H1 (cell line): ENCODE data around the gene CREBBP. TPM values are rescaled to one million over a fixed set of nuclear protein-coding genes. Genes with fewer than 3 reads are reported as not detected.

ENCODE experiments used
- CTCF ChIA-PET: fragments of 300-600 bp; sonication (Branson Sonifier 250); formaldehyde crosslinking; loops from one replicate; lab custom pipeline; 2021; ENCODE audit not compliant: partially characterized antibody; lab: Charles Lee
- POLR2A ChIA-PET: fragments of 300-600 bp; sonication (Branson Sonifier 250); formaldehyde crosslinking; loops from one replicate; lab custom pipeline; 2021; ENCODE audit warnings: inconsistent platforms; ENCODE audit not compliant: partially characterized antibody; lab: Charles Lee
- DNase-seq, 2 experiments: peaks; one replicate each; pipeline versions ENCODE4 v3.0.0 to v3.0.0-alpha.2; 2010 to 2022; ENCODE audit warnings: low spot score in 2 of 2, low read depth in 1 of 2, mixed read lengths in 1 of 2
- FAIRE-seq: peaks from 2 replicates; lab custom pipeline; 2011; peaks lifted over from hg19 to GRCh38; lab: Jason Lieb, UNC
- H2AFZ ChIP-seq: 2 replicates; pipeline ENCODE4 v1.8.1; 2012; ENCODE audit warnings: low read length, inconsistent platforms
- H2AK5ac ChIP-seq: 2 replicates; pipeline ENCODE4 v1.6.1; 2013; ENCODE audit warnings: low read depth, low read length
- H2BK120ac ChIP-seq: replicated peaks from 2 replicates; pipeline ENCODE3; 2013; ENCODE audit warnings: low read depth, low read length, inconsistent platforms
- H2BK12ac ChIP-seq: 2 replicates; pipeline ENCODE4 v1.6.1; 2013; ENCODE audit warnings: low read depth, low read length
- H2BK15ac ChIP-seq: 2 replicates; pipeline ENCODE4 v1.6.1; 2013; ENCODE audit warnings: low read length
- H2BK20ac ChIP-seq: 2 replicates; pipeline ENCODE4 v1.6.1; 2013; ENCODE audit warnings: low read length
- H2BK5ac ChIP-seq: 2 replicates; pipeline ENCODE4 v1.6.1; 2013; ENCODE audit warnings: low read depth, low read length
- H3K14ac ChIP-seq: 2 replicates; pipeline ENCODE4 v1.6.1; 2013; ENCODE audit warnings: inconsistent platforms; ENCODE audit not compliant: insufficient read length
- H3K18ac ChIP-seq: 2 replicates; pipeline ENCODE4 v1.6.1; 2013; ENCODE audit warnings: low read length; ENCODE audit errors: extremely low read depth
- H3K23ac ChIP-seq: 2 replicates; pipeline ENCODE4 v1.6.1; 2013; ENCODE audit warnings: inconsistent platforms; ENCODE audit not compliant: insufficient read length
- H3K23me2 ChIP-seq: 2 replicates; pipeline ENCODE4 v1.6.1; 2013; ENCODE audit warnings: low read depth, low read length
- H3K27ac ChIP-seq: 2 replicates; pipeline ENCODE4 v1.6.1; 2011; ENCODE audit warnings: low read depth, low read length, inconsistent platforms
- H3K27me3 ChIP-seq, 4 experiments: replicated peaks in 1 of 4; 1 replicate in 1 of 4; 2 replicates in 3 of 4; pipeline versions ENCODE4 v1.6.1 to v1.8.1; 2011 to 2013; ENCODE audit warnings: low read length in 3 of 4, mild to moderate bottlenecking in 3 of 4, inconsistent platforms in 2 of 4, mixed read lengths in 2 of 4, moderate library complexity in 1 of 4; ENCODE audit not compliant: control insufficient read depth in 3 of 4, insufficient read depth in 3 of 4; ENCODE audit errors: extremely low read depth in 1 of 4
- H3K36me3 ChIP-seq, 4 experiments: 2 replicates each; pipeline versions ENCODE4 v1.6.1 to v1.8.1; 2011 to 2013; ENCODE audit warnings: mild to moderate bottlenecking in 4 of 4, low read length in 3 of 4, moderate library complexity in 2 of 4, control low read depth in 1 of 4, inconsistent platforms in 1 of 4; ENCODE audit not compliant: insufficient read depth in 4 of 4, control insufficient read depth in 2 of 4
- H3K4ac ChIP-seq: replicated peaks from 2 replicates; pipeline ENCODE3; 2013; ENCODE audit warnings: low read length, low read depth, mixed read lengths, inconsistent platforms; ENCODE audit not compliant: insufficient read length
- H3K4me1 ChIP-seq, 4 experiments: replicated peaks in 1 of 4; 1 replicate in 1 of 4; 2 replicates in 3 of 4; pipeline versions ENCODE4 v1.6.1 to v1.8.1; 2011 to 2013; ENCODE audit warnings: low read length in 3 of 4, inconsistent platforms in 2 of 4, mixed read lengths in 1 of 4; ENCODE audit not compliant: insufficient read depth in 4 of 4, control insufficient read depth in 3 of 4
- H3K4me2 ChIP-seq, 2 experiments: 2 replicates each; pipeline versions ENCODE4 v1.6.1 to v1.8.1; 2011 to 2013; ENCODE audit warnings: low read depth in 2 of 2, low read length in 2 of 2, control low read depth in 1 of 2, inconsistent platforms in 1 of 2, mild to moderate bottlenecking in 1 of 2; ENCODE audit not compliant: insufficient read depth in 1 of 2
- H3K4me3 ChIP-seq, 4 experiments: fragments of 200-600, 300-600 bp in 1 of 4; sonication (generic), shearing (Covaris generic), sonication (Bioruptor Twin) in 1 of 4; 2 replicates each; pipeline versions ENCODE4 v1.5.1 to v1.8.1; 2011 to 2016; ENCODE audit warnings: low read length in 4 of 4, low read depth in 3 of 4, control low read depth in 2 of 4, inconsistent platforms in 2 of 4, mild to moderate bottlenecking in 2 of 4, mixed read lengths in 1 of 4, moderate library complexity in 1 of 4; ENCODE audit not compliant: insufficient read depth in 2 of 4; ENCODE audit errors: extremely low read depth in 1 of 4
- H3K56ac ChIP-seq: replicated peaks from 2 replicates; pipeline ENCODE3; 2013; ENCODE audit warnings: low read depth, mild to moderate bottlenecking, mixed read lengths, low read length, inconsistent platforms; ENCODE audit not compliant: insufficient read length
- H3K79me1 ChIP-seq: 2 replicates; pipeline ENCODE4 v1.6.1; 2013; ENCODE audit warnings: low read depth, low read length, control low read depth
- H3K79me2 ChIP-seq, 2 experiments: 2 replicates each; pipeline versions ENCODE4 v1.6.1 to v1.8.1; 2012 to 2013; ENCODE audit warnings: low read length in 2 of 2, mild to moderate bottlenecking in 2 of 2, inconsistent platforms in 1 of 2; ENCODE audit not compliant: insufficient read depth in 2 of 2, control insufficient read depth in 1 of 2
- H3K9ac ChIP-seq, 4 experiments: replicated peaks in 1 of 4; 1 replicate in 1 of 4; 2 replicates in 3 of 4; pipeline versions ENCODE4 v1.6.1 to v1.8.1; 2011 to 2013; ENCODE audit warnings: low read depth in 3 of 4, low read length in 3 of 4, control low read depth in 2 of 4, mild to moderate bottlenecking in 2 of 4, moderate library complexity in 2 of 4, inconsistent platforms in 1 of 4; ENCODE audit errors: extremely low read depth in 1 of 4
- H3K9me3 ChIP-seq, 2 experiments: 2 replicates each; pipeline versions ENCODE4 v1.6.1 to v1.8.1; 2012 to 2013; ENCODE audit warnings: mild to moderate bottlenecking in 2 of 2, moderate library complexity in 2 of 2, control low read depth in 1 of 2, inconsistent platforms in 1 of 2, low read depth in 1 of 2, low read length in 1 of 2, mixed read lengths in 1 of 2; ENCODE audit not compliant: insufficient read depth in 2 of 2
- H4K20me1 ChIP-seq, 2 experiments: replicated peaks in 1 of 2; 2 replicates each; pipeline versions ENCODE3 to v1.8.1; 2011 to 2013; ENCODE audit warnings: inconsistent platforms in 2 of 2, low read length in 2 of 2, mild to moderate bottlenecking in 1 of 2; ENCODE audit not compliant: insufficient read depth in 2 of 2, control insufficient read depth in 1 of 2
- H4K5ac ChIP-seq: 2 replicates; pipeline ENCODE4 v1.6.1; 2013; ENCODE audit warnings: low read length, low read depth, mixed read lengths, inconsistent platforms; ENCODE audit not compliant: insufficient read length
- H4K8ac ChIP-seq: 2 replicates; pipeline ENCODE4 v1.8.0; 2013; ENCODE audit warnings: mild to moderate bottlenecking, moderate library complexity, low read length, inconsistent platforms; ENCODE audit not compliant: insufficient read depth; ENCODE audit errors: extremely low read depth
- H4K91ac ChIP-seq: replicated peaks from 2 replicates; pipeline ENCODE3; 2013; ENCODE audit warnings: low read length, mixed read lengths, inconsistent platforms; ENCODE audit not compliant: insufficient read length
- POU5F1 ChIP-seq: IDR thresholded peaks from 2 replicates; pipeline ENCODE4 v1.6.1; 2011; ENCODE audit warnings: low read depth, mild to moderate bottlenecking, low read length, moderate library complexity
- SP2 ChIP-seq: IDR thresholded peaks from 2 replicates; pipeline ENCODE4 v1.6.1; 2012; ENCODE audit warnings: mild to moderate bottlenecking, low read length, inconsistent platforms
- ZNF274 ChIP-seq: IDR thresholded peaks from 2 replicates; pipeline ENCODE4 v1.7.0; 2012; ENCODE audit warnings: low read length, borderline replicate concordance; ENCODE audit errors: extremely low read depth
- WGBS, 2 experiments: shearing (Covaris generic) in 1 of 2; methylation state at CpG; one replicate each; pipeline versions ENCODE4 v1.1.6 to v1.1.7; 2013 to 2015; ENCODE audit warnings: low lambda C conversion rate in 2 of 2, mixed read lengths in 2 of 2, inconsistent platforms in 1 of 2, low coverage in 1 of 2, missing lambda C conversion rate in 1 of 2; ENCODE audit not compliant: insufficient replicate concordance in 2 of 2, insufficient coverage in 1 of 2, insufficient read length in 1 of 2; ENCODE audit errors: extremely low coverage in 1 of 2, missing lambda C conversion rate in 1 of 2; 5-methylcytosine and 5-hydroxymethylcytosine counted together
- polyA plus RNA-seq, 7 experiments: library from polyadenylated mRNA; depleted of rRNA in 3 of 7; stranded (reverse) in 5 of 7; unstranded in 2 of 7; fragments of >200 nt in 5 of 7; fragments of 200-250 nt in 2 of 7; gene quantifications; 1 replicate in 5 of 7; 2 replicates in 1 of 7; 4 replicates in 1 of 7; pipeline versions ENCODE4 v1.2.1 to v1.2.3, GENCODE V29; 2011 to 2013; ENCODE audit warnings: missing spikeins in 2 of 7, mixed read lengths in 2 of 7
- total RNA-seq: library from RNA; stranded (reverse); fragmentation: NEBNext Ultra II Directional; extraction: Animal tissue kit (Norgen Biotek cat#: 25700); gene quantifications from 2 replicates; pipeline ENCODE4 v1.2.1, GENCODE V29; 2021
- TF ChIP-seq, protein P1 (sequence below): IDR thresholded peaks from 2 replicates; pipeline ENCODE4 v1.6.1; 2012; ENCODE audit warnings: inconsistent platforms

Gene CREBBP
- total and polyA plus RNA-seq, 2 of the 8 experiments (the other 6 are each of a cell fraction or from before 2014, with no cell fraction given), result 10.0 to 60.1 TPM

DNA sequence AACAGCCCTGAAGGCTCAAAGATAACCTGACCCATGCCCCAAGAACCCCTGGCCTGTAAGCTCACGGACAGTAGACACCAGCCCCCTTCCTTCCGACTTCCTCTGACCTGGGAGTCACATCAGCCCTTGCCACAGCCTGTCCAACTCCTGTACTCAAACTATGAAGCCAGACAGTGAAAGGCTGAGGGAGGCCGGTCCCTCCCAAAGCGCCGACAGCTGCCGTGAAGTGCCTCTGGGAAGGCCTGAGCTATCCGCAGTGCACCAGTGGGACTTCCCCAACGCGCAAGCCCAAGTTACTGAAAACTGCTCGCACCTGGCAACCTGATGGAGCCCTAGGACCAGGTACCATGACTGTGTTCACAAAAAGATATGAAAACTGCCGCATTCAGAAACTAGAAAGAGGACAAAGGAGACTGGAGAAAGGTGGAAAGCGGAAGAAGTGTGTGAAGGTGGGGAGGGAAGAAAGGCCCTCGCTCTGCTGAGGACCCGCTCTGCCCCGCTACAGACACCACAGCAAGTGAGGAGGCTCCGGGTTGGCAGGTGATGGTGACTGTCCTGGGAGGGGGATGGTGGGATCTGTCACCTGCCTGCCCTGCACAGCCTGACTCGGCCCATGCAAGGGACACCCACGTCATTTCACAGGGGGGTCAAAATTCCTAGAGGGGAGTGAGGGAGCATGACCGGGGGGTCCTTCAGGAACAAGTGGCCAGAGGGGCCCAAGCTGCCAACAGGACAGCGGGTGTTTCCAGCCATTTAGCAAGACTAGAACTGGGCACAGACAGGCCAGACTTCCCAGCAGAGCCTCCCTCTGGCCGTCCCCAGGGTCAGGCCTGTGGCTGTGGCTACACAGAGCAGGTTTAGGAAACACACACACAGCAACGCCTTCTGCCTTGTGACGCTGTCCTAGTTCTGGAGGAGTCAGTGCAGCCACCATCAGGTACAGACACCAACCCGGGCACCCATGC lies 150.1 kb downstream of the CREBBP start:
- Histone ChIP-seq H3K27ac (no peak overlapping the region), H3K4me1 (no peaks in the 10 kb centered on the region), H3K9ac (no peak overlapping the region), H3K4ac (no peak overlapping the region), H4K8ac (no peak overlapping the region), H3K79me2 (no peaks in the 10 kb centered on the region), H3K4me3 (no peak overlapping the region), H2AFZ (no peak overlapping the region), H3K18ac (no peak overlapping the region), H3K23ac (no peak overlapping the region), H4K5ac (no peak overlapping the region), H3K36me3 (peaks cover 10 to 59% (median 46%) of the 10 kb centered on the region in 4 experiments; a peak in 6 of 8 replicates), H3K56ac (no peak overlapping the region), H3K27me3 (no peaks in the 10 kb centered on the region), H2BK20ac (no peak overlapping the region), H4K20me1 (peaks cover 4 to 8% of the 10 kb centered on the region in 2 experiments), H3K14ac (no peak overlapping the region), H2BK120ac (no peak overlapping the region), H2BK15ac (no peak overlapping the region), H4K91ac (no peak overlapping the region), H2AK5ac (no peak overlapping the region), H3K23me2 (no peaks in the 10 kb centered on the region), H3K4me2 (no peak overlapping the region), H2BK5ac (no peak overlapping the region), H3K79me1 (no peaks in the 10 kb centered on the region; the same call in 1 of the 2 replicates), H3K9me3 (no peaks in the 10 kb centered on the region), H2BK12ac (no peak overlapping the region)
- FAIRE-seq (no peak), DNase-seq (no peak)
- POLR2A ChIA-PET, result interaction anchor here (1.4 kb wide), 1 partner anchor 13 kb away, joined by 3 read pairs; the partner anchor contains the start of gene TRAP1
- CTCF ChIA-PET, result interaction anchor here (0.5 kb wide), 1 partner anchor 40 kb away, joined by 3 read pairs; no protein-coding TSS in a partner anchor
- WGBS, 2 experiments, result 91% methylated on average over 23 of the region's 24 CpGs; no CpG with 5 or more reads in 1 of the 2 experiments
- TF ChIP-seq SP2, result no peak
- no peak for TF ChIP-seq POU5F1
- no peak for TF ChIP-seq ZNF274
- TF ChIP-seq, protein P1, sequence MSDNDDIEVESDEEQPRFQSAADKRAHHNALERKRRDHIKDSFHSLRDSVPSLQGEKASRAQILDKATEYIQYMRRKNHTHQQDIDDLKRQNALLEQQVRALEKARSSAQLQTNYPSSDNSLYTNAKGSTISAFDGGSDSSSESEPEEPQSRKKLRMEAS, result no peak
